Measurements from ENCODE around the gene ZNF511. TPM values are rescaled to one million over a fixed set of nuclear protein-coding genes. Genes with fewer than 3 reads are reported as not detected.
A peak's percentile ranks its signal among the peaks of the same experiment; 100 is the strongest.

ZNF511 gene
- total RNA-seq, 4 donors from 2014 or later = 16.1 to 26.7 (median 17.7) TPM

DNA sequence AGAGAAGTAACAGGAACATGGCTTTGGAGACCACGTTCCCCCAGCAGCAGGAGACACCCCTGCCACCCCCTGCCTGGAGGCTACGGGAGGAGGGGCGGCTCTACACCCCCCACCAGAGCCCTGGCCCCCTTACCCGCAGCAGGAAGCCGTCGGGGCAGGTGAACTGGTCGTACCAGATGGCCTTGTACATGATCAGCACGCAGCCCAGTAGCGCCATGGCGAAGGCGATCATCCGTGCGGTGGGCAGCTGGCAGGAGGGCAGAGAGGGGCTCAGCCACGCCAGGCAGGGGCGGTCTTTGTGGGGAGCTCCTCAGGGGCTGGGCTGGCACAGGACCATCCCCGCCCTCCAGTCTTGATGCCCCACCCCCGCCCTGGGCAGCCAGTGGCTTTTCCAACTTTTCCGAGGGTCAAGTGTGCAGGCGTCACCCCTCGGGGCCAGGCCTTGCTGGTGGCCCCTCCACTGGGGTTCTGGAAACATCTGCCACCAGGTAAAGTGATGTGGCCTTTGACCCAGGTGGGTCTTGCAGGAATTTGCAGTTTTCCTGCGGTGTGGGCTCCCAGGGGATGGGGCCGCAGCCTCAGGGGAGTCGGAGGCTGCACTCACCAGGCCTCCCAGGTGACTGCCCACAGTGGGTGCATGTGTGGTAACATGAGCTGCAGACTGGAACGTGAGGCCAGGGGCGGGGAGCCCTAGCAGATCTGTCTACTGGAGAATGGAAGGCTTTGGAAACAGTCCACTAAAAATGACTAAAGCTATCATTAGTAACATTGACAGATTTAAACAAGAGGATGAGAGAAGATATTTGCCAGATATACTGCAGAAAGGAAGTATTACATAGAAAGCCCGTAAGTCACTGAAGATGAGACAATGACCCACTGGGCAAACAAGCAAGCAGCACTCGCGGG lies 18.3 kb downstream of the ZNF511 start:
- intact Hi-C loops (cut with DNase I) = no loop called here
- H3K27me3 ChIP-seq = peaks cover 15 to 76% (median 33%) of the 10 kb centered on the region in 4 donors
- TF ChIP-seq POLR2A (IDR thresholded peaks at IDR 0.05) = no peak
- TF ChIP-seq, protein P1, sequence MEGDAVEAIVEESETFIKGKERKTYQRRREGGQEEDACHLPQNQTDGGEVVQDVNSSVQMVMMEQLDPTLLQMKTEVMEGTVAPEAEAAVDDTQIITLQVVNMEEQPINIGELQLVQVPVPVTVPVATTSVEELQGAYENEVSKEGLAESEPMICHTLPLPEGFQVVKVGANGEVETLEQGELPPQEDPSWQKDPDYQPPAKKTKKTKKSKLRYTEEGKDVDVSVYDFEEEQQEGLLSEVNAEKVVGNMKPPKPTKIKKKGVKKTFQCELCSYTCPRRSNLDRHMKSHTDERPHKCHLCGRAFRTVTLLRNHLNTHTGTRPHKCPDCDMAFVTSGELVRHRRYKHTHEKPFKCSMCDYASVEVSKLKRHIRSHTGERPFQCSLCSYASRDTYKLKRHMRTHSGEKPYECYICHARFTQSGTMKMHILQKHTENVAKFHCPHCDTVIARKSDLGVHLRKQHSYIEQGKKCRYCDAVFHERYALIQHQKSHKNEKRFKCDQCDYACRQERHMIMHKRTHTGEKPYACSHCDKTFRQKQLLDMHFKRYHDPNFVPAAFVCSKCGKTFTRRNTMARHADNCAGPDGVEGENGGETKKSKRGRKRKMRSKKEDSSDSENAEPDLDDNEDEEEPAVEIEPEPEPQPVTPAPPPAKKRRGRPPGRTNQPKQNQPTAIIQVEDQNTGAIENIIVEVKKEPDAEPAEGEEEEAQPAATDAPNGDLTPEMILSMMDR (IDR thresholded peaks at IDR 0.05) = no peak
- peaks cover 18 to 42% (median 19%) of the 10 kb centered on the region in 3 donors for H3K4me1 ChIP-seq
- 11 to 12% methylated on average over 7 to 14 of the region's 28 CpGs for WGBS, 2 donors
- no peak overlapping the region for H3K4me3 ChIP-seq
- no peak for DNase-seq
- no peak overlapping the region for H3K27ac ChIP-seq
- H3K9me3 ChIP-seq = no peaks in the 10 kb centered on the region
- H3K36me3 ChIP-seq = no peaks in the 10 kb centered on the region

DNA sequence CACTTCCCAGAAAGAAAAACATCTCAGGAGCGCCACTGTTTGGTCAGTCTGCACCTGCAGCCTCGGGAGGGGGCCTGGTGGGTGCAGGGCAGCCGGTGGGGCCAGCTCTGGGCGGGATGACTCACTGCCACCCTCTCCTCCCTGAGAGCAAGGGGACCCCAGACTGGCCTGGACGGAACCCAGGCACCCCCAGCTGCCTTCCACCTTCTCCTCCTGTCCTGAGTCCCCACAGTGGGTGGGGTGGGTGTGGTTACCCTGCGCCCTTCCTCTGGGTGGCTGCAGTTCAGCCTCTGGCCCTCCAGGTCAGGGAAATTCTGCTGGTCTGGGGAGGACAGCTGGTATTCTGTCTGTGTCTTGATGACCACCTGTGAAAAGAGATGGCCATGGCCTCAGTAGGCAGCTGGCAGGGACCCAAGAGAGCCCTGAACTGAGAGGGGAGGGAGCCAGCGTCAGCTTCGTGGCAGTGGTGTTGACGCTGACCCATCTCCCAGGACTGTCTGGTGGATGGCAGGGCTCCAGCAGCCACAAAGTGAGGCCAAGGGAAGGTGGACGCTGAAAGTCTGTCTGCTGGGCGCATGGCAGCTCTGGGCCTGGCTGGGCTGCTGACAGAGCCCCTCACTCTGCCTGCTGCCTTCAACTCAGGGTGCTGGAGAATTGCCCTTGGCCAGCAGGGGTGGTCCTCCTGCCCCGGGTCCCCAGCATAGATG lies 19.1 kb downstream of the ZNF511 start:
- DNase-seq = no peak
- TF ChIP-seq, protein P1 (IDR thresholded peaks at IDR 0.05) = no peak
- no peak for TF ChIP-seq POLR2A (IDR thresholded peaks at IDR 0.05)
- peaks cover 15 to 84% (median 33%) of the 10 kb centered on the region in 4 donors for H3K27me3 ChIP-seq
- WGBS, 2 donors = 18 to 20% methylated on average over 2 to 3 of the region's 12 CpGs
- no peak overlapping the region for H3K4me3 ChIP-seq
- intact Hi-C loops (cut with DNase I) = no loop called here
- peaks cover 18 to 42% (median 19%) of the 10 kb centered on the region in 3 donors for H3K4me1 ChIP-seq
- no peak overlapping the region for H3K27ac ChIP-seq
- H3K36me3 ChIP-seq = no peaks in the 10 kb centered on the region
- no peaks in the 10 kb centered on the region for H3K9me3 ChIP-seq

DNA sequence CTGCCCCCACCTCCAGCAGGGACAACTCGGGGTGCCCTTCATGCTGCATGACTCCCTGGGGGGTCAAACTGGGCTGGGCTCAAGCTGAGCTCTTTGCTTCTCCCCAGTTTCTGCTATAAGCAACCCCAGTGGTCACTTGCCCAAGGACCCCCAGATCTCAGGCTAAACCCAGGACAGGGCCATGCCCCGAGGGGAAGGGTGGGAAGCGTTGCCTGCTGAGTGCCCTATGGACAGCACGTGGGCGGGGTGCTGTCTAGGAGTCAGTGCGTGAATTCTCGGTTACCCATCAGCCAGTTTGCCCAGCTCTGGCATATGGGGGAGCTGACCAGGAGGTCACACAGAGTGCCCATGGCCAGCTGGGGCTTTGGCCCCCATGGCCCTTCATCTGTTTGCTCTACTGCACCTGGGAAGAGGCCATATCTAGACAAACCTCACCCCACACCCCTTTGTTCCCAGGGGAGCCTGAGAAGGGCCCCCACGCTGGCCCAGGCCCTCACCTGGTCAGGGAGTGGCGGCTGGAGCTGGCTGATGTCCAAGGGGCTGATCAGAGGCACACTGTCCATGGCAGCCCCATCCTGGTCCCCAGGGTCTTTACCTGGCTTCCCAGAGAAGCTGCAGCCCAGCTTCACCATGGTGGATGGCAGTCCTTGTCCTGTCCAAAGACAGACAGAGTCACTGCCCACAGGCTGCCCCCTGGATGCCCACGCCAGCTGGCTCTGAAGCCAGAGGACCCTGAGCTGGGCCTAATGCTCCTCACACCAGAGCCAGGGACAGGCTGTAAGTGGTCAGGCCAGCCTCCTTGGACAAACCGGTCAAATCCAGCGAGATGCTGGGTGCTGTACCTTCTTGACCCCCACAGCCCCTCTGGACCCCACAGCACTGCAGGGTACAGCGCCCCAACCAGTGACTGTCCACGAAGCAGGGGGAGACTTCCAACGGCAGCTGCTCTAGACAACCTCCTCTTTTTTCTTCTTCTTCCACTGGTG lies 19.9 kb downstream of the ZNF511 start:
- 68 to 83% methylated on average over 6 to 11 of the region's 15 CpGs for WGBS, 2 donors
- intact Hi-C loops (cut with DNase I) = no loop called here
- Histone ChIP-seq H3K27ac (no peak overlapping the region), H3K9me3 (no peaks in the 10 kb centered on the region), H3K27me3 (peaks cover 15 to 91% (median 33%) of the 10 kb centered on the region in 4 donors), H3K4me1 (peaks cover 18 to 42% (median 19%) of the 10 kb centered on the region in 3 donors), H3K4me3 (no peak overlapping the region), H3K36me3 (no peaks in the 10 kb centered on the region)
- DNase-seq = no peak
- TF ChIP-seq, protein P1 (IDR thresholded peaks at IDR 0.05) = no peak
- no peak for TF ChIP-seq POLR2A (IDR thresholded peaks at IDR 0.05)

DNA sequence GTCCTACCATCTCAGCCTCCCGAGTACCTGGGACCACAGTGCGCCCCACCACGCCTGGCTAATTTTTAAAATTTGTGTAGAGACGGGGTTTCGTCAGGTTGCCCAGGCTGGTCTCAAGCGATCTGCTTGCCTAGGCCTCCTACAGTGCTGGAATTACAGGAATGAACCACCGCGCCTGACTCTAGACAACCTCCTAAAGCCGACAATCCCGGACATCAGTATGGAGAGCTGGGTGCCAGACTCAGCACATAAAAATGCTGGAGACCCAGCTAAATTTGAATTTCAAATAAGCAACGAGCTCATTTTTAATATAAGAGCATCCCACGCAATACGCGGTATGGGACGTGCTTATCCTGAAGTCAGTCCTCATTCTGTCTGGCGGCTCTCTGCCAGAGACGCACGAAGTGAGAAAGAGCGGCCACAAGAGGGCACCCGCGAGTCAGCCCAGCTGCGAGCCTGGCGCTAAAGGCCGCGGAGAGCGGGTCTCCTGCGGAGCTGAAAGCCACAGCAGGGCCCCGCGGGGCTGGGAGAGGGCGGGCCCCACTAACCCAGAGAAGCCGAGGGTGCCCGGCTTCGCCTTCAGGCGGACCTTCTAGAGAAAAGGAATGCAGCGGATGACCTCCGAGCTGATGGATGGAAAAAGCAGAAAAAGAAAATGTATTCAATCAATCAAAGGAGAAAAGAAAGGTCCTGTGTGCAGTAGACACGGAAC lies 20.9 kb downstream of the ZNF511 start:
- TF ChIP-seq, protein P1 (IDR thresholded peaks at IDR 0.05) = peak; percentile 82 to 97 (median 86)
- no peak for TF ChIP-seq POLR2A (IDR thresholded peaks at IDR 0.05)
- DNase-seq = no peak
- Histone ChIP-seq H3K36me3 (no peaks in the 10 kb centered on the region), H3K27me3 (peaks cover 15 to 87% (median 34%) of the 10 kb centered on the region in 4 donors), H3K4me3 (peak overlapping the region in 3 of 4 donors; percentile 20 to 57 (median 30)), H3K4me1 (peaks cover 15 to 36% (median 19%) of the 10 kb centered on the region in 3 donors), H3K27ac (no peak overlapping the region), H3K9me3 (no peaks in the 10 kb centered on the region)
- 7 to 17% methylated on average over 12 to 26 of the region's 37 CpGs for WGBS, 2 donors
- intact Hi-C loops (cut with DNase I) = no loop called here
